HepG2 (cell line): ENCODE data around the gene FGD5. TPM values are rescaled to one million over a fixed set of nuclear protein-coding genes. Genes with fewer than 3 reads are reported as not detected.

Experiments used
- EEA1 ChIP-seq: sonication (generic); formaldehyde crosslinking; IDR thresholded peaks from 2 replicates; pipeline ENCODE4 v1.5.1; 2020; ENCODE audit warnings: mild to moderate bottlenecking, missing genetic modification reagents, borderline replicate concordance
- GTF3A ChIP-seq: sonication (generic); formaldehyde crosslinking; conservative IDR thresholded peaks from 2 replicates; pipeline ENCODE4 v1.4.0; 2020; ENCODE audit warnings: mild to moderate bottlenecking, missing genetic modification reagents
- LCORL ChIP-seq, 2 experiments: fragments of 450-650 bp in 1 of 2; sonication (generic) in 1 of 2; formaldehyde crosslinking in 1 of 2; IDR thresholded peaks; 2 replicates each; pipeline versions ENCODE4 v1.5.0 to v1.6.1; 2017 to 2020; ENCODE audit warnings: antibody characterized with exemption in 1 of 2, missing genetic modification reagents in 1 of 2
- PHF8 ChIP-seq: sonication (generic); formaldehyde crosslinking; IDR thresholded peaks from 2 replicates; pipeline ENCODE4 v1.5.0; 2020; ENCODE audit warnings: missing genetic modification reagents
- RXRA ChIP-seq: sonication (generic); formaldehyde crosslinking; IDR thresholded peaks from 2 replicates; pipeline ENCODE4 v1.5.1; 2020; ENCODE audit warnings: missing genetic modification reagents
- SAP130 ChIP-seq: IDR thresholded peaks from 2 replicates; pipeline ENCODE4 v1.6.1; 2016; ENCODE audit warnings: low read depth
- THYN1 ChIP-seq: sonication (generic); formaldehyde crosslinking; IDR thresholded peaks from 2 replicates; pipeline ENCODE4 v1.8.1; 2023; ENCODE audit warnings: low read depth, mild to moderate bottlenecking, moderate library complexity, missing genetic modification reagents, borderline replicate concordance
- TOE1 ChIP-seq: sonication (generic); formaldehyde crosslinking; IDR thresholded peaks from 2 replicates; pipeline ENCODE4 v1.4.0; 2020; ENCODE audit warnings: mild to moderate bottlenecking, missing genetic modification reagents
- ZNF776 ChIP-seq: sonication (generic); formaldehyde crosslinking; IDR thresholded peaks from 2 replicates; pipeline ENCODE4 v1.4.0; 2020; ENCODE audit warnings: mild to moderate bottlenecking, missing genetic modification reagents
- ZNF788 ChIP-seq: sonication (generic); formaldehyde crosslinking; IDR thresholded peaks from 2 replicates; pipeline ENCODE4 v1.5.0; 2020; ENCODE audit warnings: mild to moderate bottlenecking, missing genetic modification reagents, borderline replicate concordance
- ZNF891 ChIP-seq: sonication (generic); formaldehyde crosslinking; IDR thresholded peaks from 2 replicates; pipeline ENCODE4 v1.5.0; 2020; ENCODE audit warnings: mild to moderate bottlenecking, missing genetic modification reagents
- polyA plus RNA-seq, 8 experiments: library from polyadenylated mRNA; depleted of rRNA in 3 of 8; stranded (reverse) in 7 of 8; unstranded in 1 of 8; fragments of >200 nt; fragmentation: Illumina TruSeq in 4 of 8; extraction: Trizol in 4 of 8; gene quantifications; 2 replicates each; pipeline versions ENCODE4 v1.2.1 to v1.2.3, GENCODE V29; 2011 to 2016; ENCODE audit warnings: low read depth in 4 of 8, missing spikeins in 1 of 8, mixed read lengths in 1 of 8; ENCODE audit not compliant: insufficient read depth in 1 of 8
- total RNA-seq, 5 experiments: library from RNA; depleted of rRNA; stranded (reverse); fragments of >200 nt; fragmentation: Illumina TruSeq; extraction: Trizol; gene quantifications; 2 replicates each; pipeline ENCODE4 v1.2.3, GENCODE V29; 2016; ENCODE audit warnings: low read depth in 1 of 5
- TF ChIP-seq, protein P1 (sequence below): sonication (generic); formaldehyde crosslinking; IDR thresholded peaks from 2 replicates; pipeline ENCODE4 v1.5.1; 2020; ENCODE audit warnings: mild to moderate bottlenecking, missing genetic modification reagents, borderline replicate concordance
- TF ChIP-seq, protein P2 (sequence below): sonication (generic); formaldehyde crosslinking; IDR thresholded peaks from 2 replicates; pipeline ENCODE4 v1.4.0; 2020; ENCODE audit warnings: missing genetic modification reagents
- TF ChIP-seq, protein P3 (sequence below): sonication (generic); formaldehyde crosslinking; IDR thresholded peaks from 2 replicates; pipeline ENCODE4 v1.4.0; 2020; ENCODE audit warnings: missing genetic modification reagents, borderline replicate concordance

FGD5 gene
- total and polyA plus RNA-seq, 2 of the 13 experiments (the other 11 are each of a cell fraction or from before 2014, with no cell fraction given): 0.17 TPM; not detected in 1

DNA sequence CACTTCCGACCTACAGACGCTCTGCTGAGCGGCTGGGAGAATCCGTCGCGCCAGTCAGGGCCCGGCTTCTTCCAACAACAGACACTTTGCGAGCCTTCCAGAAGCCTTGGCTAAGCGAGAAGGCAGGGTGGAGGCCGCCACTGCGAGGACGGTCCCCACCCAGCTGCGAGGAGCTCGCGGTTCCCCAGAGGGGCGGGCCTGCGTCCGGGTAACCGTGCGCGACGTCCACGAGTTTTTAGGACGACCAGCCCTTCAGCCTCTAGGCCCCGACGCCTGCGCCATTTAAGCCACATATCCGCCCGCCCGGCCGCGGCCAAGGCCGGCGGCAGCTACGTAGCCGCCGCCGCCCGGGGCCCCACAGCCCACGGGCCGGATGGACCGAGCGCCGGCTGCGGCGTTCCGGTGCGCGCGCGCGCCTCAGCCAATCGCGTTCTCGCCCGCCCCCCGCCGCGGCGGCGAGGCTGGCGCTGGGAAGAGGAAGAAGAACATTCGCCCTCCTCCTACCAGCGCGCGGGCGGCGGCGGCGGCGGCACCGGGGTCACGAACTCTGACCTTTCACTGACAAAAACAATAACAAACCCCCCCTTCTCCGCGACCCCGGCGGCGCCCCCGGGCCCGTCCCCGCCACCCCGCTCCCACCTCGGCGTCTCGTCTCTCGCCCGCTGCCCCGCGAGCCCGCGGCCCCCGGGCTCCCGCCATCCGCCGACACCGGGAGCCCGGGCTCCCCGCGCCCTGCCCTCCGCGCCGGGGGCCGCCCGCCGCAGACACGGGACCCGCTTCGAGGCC is 128.5 kb downstream of the FGD5 start, which contains the start of gene NR2C2 (continued):
- TF ChIP-seq LCORL (IDR thresholded peaks at IDR 0.05) (no peak), LCORL (CRISPR knock-in tag; IDR thresholded peaks at IDR 0.05) (peak; percentile 46), THYN1 (no peak), ZNF788 (CRISPR knock-in tag) (peak; percentile 45; the same call in 1 of the 2 replicates), TOE1 (CRISPR knock-in tag) (no peak), EEA1 (no peak), PHF8 (CRISPR knock-in tag) (peak; percentile 87), ZNF891 (CRISPR knock-in tag) (peak; percentile 71; the same call in 1 of the 2 replicates), GTF3A (no peak), ZNF776 (CRISPR knock-in tag) (peak; percentile 77; the same call in 1 of the 2 replicates), RXRA (CRISPR knock-in tag) (peak; percentile 45; the same call in 1 of the 2 replicates), SAP130 (CRISPR knock-in tag) (peak; percentile 74)
- TF ChIP-seq, protein P1, sequence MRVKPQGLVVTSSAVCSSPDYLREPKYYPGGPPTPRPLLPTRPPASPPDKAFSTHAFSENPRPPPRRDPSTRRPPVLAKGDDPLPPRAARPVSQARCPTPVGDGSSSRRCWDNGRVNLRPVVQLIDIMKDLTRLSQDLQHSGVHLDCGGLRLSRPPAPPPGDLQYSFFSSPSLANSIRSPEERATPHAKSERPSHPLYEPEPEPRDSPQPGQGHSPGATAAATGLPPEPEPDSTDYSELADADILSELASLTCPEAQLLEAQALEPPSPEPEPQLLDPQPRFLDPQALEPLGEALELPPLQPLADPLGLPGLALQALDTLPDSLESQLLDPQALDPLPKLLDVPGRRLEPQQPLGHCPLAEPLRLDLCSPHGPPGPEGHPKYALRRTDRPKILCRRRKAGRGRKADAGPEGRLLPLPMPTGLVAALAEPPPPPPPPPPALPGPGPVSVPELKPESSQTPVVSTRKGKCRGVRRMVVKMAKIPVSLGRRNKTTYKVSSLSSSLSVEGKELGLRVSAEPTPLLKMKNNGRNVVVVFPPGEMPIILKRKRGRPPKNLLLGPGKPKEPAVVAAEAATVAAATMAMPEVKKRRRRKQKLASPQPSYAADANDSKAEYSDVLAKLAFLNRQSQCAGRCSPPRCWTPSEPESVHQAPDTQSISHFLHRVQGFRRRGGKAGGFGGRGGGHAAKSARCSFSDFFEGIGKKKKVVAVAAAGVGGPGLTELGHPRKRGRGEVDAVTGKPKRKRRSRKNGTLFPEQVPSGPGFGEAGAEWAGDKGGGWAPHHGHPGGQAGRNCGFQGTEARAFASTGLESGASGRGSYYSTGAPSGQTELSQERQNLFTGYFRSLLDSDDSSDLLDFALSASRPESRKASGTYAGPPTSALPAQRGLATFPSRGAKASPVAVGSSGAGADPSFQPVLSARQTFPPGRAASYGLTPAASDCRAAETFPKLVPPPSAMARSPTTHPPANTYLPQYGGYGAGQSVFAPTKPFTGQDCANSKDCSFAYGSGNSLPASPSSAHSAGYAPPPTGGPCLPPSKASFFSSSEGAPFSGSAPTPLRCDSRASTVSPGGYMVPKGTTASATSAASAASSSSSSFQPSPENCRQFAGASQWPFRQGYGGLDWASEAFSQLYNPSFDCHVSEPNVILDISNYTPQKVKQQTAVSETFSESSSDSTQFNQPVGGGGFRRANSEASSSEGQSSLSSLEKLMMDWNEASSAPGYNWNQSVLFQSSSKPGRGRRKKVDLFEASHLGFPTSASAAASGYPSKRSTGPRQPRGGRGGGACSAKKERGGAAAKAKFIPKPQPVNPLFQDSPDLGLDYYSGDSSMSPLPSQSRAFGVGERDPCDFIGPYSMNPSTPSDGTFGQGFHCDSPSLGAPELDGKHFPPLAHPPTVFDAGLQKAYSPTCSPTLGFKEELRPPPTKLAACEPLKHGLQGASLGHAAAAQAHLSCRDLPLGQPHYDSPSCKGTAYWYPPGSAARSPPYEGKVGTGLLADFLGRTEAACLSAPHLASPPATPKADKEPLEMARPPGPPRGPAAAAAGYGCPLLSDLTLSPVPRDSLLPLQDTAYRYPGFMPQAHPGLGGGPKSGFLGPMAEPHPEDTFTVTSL (CRISPR knock-in tag): no peak
- TF ChIP-seq, protein P2, sequence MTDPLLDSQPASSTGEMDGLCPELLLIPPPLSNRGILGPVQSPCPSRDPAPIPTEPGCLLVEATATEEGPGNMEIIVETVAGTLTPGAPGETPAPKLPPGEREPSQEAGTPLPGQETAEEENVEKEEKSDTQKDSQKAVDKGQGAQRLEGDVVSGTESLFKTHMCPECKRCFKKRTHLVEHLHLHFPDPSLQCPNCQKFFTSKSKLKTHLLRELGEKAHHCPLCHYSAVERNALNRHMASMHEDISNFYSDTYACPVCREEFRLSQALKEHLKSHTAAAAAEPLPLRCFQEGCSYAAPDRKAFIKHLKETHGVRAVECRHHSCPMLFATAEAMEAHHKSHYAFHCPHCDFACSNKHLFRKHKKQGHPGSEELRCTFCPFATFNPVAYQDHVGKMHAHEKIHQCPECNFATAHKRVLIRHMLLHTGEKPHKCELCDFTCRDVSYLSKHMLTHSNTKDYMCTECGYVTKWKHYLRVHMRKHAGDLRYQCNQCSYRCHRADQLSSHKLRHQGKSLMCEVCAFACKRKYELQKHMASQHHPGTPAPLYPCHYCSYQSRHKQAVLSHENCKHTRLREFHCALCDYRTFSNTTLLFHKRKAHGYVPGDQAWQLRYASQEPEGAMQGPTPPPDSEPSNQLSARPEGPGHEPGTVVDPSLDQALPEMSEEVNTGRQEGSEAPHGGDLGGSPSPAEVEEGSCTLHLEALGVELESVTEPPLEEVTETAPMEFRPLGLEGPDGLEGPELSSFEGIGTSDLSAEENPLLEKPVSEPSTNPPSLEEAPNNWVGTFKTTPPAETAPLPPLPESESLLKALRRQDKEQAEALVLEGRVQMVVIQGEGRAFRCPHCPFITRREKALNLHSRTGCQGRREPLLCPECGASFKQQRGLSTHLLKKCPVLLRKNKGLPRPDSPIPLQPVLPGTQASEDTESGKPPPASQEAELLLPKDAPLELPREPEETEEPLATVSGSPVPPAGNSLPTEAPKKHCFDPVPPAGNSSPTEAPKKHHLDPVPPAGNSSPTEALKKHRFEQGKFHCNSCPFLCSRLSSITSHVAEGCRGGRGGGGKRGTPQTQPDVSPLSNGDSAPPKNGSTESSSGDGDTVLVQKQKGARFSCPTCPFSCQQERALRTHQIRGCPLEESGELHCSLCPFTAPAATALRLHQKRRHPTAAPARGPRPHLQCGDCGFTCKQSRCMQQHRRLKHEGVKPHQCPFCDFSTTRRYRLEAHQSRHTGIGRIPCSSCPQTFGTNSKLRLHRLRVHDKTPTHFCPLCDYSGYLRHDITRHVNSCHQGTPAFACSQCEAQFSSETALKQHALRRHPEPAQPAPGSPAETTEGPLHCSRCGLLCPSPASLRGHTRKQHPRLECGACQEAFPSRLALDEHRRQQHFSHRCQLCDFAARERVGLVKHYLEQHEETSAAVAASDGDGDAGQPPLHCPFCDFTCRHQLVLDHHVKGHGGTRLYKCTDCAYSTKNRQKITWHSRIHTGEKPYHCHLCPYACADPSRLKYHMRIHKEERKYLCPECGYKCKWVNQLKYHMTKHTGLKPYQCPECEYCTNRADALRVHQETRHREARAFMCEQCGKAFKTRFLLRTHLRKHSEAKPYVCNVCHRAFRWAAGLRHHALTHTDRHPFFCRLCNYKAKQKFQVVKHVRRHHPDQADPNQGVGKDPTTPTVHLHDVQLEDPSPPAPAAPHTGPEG (CRISPR knock-in tag): peak; percentile 94
- TF ChIP-seq, protein P3, sequence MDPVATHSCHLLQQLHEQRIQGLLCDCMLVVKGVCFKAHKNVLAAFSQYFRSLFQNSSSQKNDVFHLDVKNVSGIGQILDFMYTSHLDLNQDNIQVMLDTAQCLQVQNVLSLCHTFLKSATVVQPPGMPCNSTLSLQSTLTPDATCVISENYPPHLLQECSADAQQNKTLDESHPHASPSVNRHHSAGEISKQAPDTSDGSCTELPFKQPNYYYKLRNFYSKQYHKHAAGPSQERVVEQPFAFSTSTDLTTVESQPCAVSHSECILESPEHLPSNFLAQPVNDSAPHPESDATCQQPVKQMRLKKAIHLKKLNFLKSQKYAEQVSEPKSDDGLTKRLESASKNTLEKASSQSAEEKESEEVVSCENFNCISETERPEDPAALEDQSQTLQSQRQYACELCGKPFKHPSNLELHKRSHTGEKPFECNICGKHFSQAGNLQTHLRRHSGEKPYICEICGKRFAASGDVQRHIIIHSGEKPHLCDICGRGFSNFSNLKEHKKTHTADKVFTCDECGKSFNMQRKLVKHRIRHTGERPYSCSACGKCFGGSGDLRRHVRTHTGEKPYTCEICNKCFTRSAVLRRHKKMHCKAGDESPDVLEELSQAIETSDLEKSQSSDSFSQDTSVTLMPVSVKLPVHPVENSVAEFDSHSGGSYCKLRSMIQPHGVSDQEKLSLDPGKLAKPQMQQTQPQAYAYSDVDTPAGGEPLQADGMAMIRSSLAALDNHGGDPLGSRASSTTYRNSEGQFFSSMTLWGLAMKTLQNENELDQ: no peak
